H9 (cell line): ENCODE measurements around the gene ZFP64. TPM values are rescaled to one million over a fixed set of nuclear protein-coding genes. Genes with fewer than 3 reads are reported as not detected.

Experiments
- DNase-seq: peaks from one replicate; pipeline ENCODE4 v3.0.0-alpha.2; 2017
- H2AFZ ChIP-seq: one replicate; pipeline ENCODE4 v1.6.1; 2013; ENCODE audit warnings: mild to moderate bottlenecking, low read length, control low read depth, moderate library complexity
- H2AK5ac ChIP-seq: 2 replicates; pipeline ENCODE4 v1.6.1; 2013; ENCODE audit warnings: low read length, control low read depth, mixed read lengths; ENCODE audit not compliant: insufficient read length
- H2BK120ac ChIP-seq: one replicate; pipeline ENCODE4 v1.6.1; 2013; ENCODE audit warnings: low read depth, mild to moderate bottlenecking, low read length, control low read depth, inconsistent platforms; ENCODE audit not compliant: poor library complexity, severe bottlenecking
- H2BK12ac ChIP-seq: 2 replicates; pipeline ENCODE4 v1.6.1; 2013; ENCODE audit warnings: low read length, control low read depth, mixed read lengths, low read depth; ENCODE audit not compliant: insufficient read length
- H2BK15ac ChIP-seq: 2 replicates; pipeline ENCODE4 v1.6.1; 2013; ENCODE audit warnings: low read depth, low read length, control low read depth
- H2BK20ac ChIP-seq: one replicate; pipeline ENCODE4 v1.6.1; 2013; ENCODE audit warnings: low read depth, mild to moderate bottlenecking, low read length, control low read depth, inconsistent platforms; ENCODE audit not compliant: poor library complexity, severe bottlenecking
- H2BK5ac ChIP-seq: 2 replicates; pipeline ENCODE4 v1.6.1; 2013; ENCODE audit warnings: low read length, control low read depth, mixed read lengths; ENCODE audit not compliant: insufficient read length
- H3K14ac ChIP-seq: 2 replicates; pipeline ENCODE4 v1.6.1; 2013; ENCODE audit warnings: low read length, control low read depth; ENCODE audit not compliant: insufficient read depth
- H3K18ac ChIP-seq: 2 replicates; pipeline ENCODE4 v1.6.1; 2013; ENCODE audit warnings: low read depth, mild to moderate bottlenecking, mixed read lengths, low read length, control low read depth; ENCODE audit not compliant: insufficient read length
- H3K23ac ChIP-seq: 2 replicates; pipeline ENCODE4 v1.6.1; 2013; ENCODE audit warnings: low read length, control low read depth, mixed read lengths, low read depth; ENCODE audit not compliant: insufficient read length
- H3K23me2 ChIP-seq: 2 replicates; pipeline ENCODE4 v1.6.1; 2013; ENCODE audit warnings: low read depth, mild to moderate bottlenecking, mixed read lengths, low read length, control low read depth; ENCODE audit not compliant: insufficient read length, poor library complexity, severe bottlenecking
- H3K27ac ChIP-seq: 2 replicates; pipeline ENCODE4 v1.5.1; 2013; ENCODE audit warnings: low read length, control low read depth, mixed read lengths, low read depth; ENCODE audit not compliant: insufficient read length
- H3K27me3 ChIP-seq: 2 replicates; pipeline ENCODE4 v1.6.1; 2013; ENCODE audit warnings: low read length, control low read depth, inconsistent platforms; ENCODE audit not compliant: insufficient read depth
- H3K4ac ChIP-seq: 2 replicates; pipeline ENCODE4 v1.6.1; 2013; ENCODE audit warnings: low read depth, mild to moderate bottlenecking, control low read depth, inconsistent platforms, low read length, moderate library complexity
- H3K4me1 ChIP-seq: 2 replicates; pipeline ENCODE4 v1.6.1; 2013; ENCODE audit warnings: low read length, control low read depth, inconsistent platforms; ENCODE audit not compliant: insufficient read depth
- H3K4me2 ChIP-seq: 2 replicates; pipeline ENCODE4 v1.6.1; 2013; ENCODE audit warnings: low read length, control low read depth, mixed read lengths; ENCODE audit not compliant: insufficient read length, insufficient read depth
- H3K56ac ChIP-seq: 2 replicates; pipeline ENCODE4 v1.6.1; 2013; ENCODE audit warnings: low read depth, mild to moderate bottlenecking, mixed read lengths, low read length, control low read depth; ENCODE audit not compliant: insufficient read length
- H3K79me1 ChIP-seq: 2 replicates; pipeline ENCODE4 v1.6.1; 2013; ENCODE audit warnings: low read depth, mild to moderate bottlenecking, moderate library complexity, low read length, control low read depth, inconsistent platforms; ENCODE audit not compliant: insufficient read depth, poor library complexity, severe bottlenecking
- H3K79me2 ChIP-seq: 2 replicates; pipeline ENCODE4 v1.6.1; 2013; ENCODE audit warnings: low read length, control low read depth, inconsistent platforms; ENCODE audit not compliant: insufficient read depth
- H3K9ac ChIP-seq: 2 replicates; pipeline ENCODE4 v1.6.1; 2013; ENCODE audit warnings: low read length, control low read depth, mixed read lengths; ENCODE audit not compliant: insufficient read length; ENCODE audit errors: extremely low read depth
- H3K9me3 ChIP-seq: one replicate; pipeline ENCODE4 v1.6.1; 2013; ENCODE audit warnings: low read depth, low read length, inconsistent platforms; ENCODE audit not compliant: control insufficient read depth
- H3T11ph ChIP-seq: one replicate; pipeline ENCODE4 v1.6.1; 2013; ENCODE audit warnings: mild to moderate bottlenecking, low read length, control low read depth, inconsistent platforms
- H4K20me1 ChIP-seq: one replicate; pipeline ENCODE4 v1.6.1; 2013; ENCODE audit not compliant: control insufficient read depth, insufficient read length, insufficient read depth
- H4K5ac ChIP-seq: 2 replicates; pipeline ENCODE4 v1.6.1; 2013; ENCODE audit warnings: low read depth, mild to moderate bottlenecking, mixed read lengths, low read length, control low read depth; ENCODE audit not compliant: insufficient read length
- H4K8ac ChIP-seq: replicated peaks from 2 replicates; pipeline ENCODE4 v1.6.1; 2013; ENCODE audit warnings: low read length, control low read depth, mixed read lengths, low read depth; ENCODE audit not compliant: insufficient read length
- H4K91ac ChIP-seq: 2 replicates; pipeline ENCODE4 v1.6.1; 2013; ENCODE audit warnings: low read depth, mild to moderate bottlenecking, moderate library complexity, mixed read lengths, low read length, control low read depth; ENCODE audit not compliant: insufficient read length
- H3K27ac Mint-ChIP-seq, 3 experiments: 2 replicates in 2 of 3; 3 replicates in 1 of 3; pipeline ENCODE4 v1.8.0; 2020 to 2021; ENCODE audit warnings: mixed read lengths in 3 of 3, mild to moderate bottlenecking in 1 of 3, moderate library complexity in 1 of 3
- H3K27me3 Mint-ChIP-seq: 2 replicates; pipeline ENCODE4 v1.8.0; 2021; ENCODE audit warnings: low read depth, mild to moderate bottlenecking, moderate library complexity, mixed read lengths
- H3K36me3 Mint-ChIP-seq, 3 experiments: 2 replicates in 2 of 3; 3 replicates in 1 of 3; pipeline ENCODE4 v1.8.0; 2020 to 2021; ENCODE audit warnings: low read depth in 3 of 3, mixed read lengths in 3 of 3; ENCODE audit not compliant: insufficient read depth in 1 of 3
- H3K4me1 Mint-ChIP-seq, 2 experiments: 2 replicates each; pipeline ENCODE4 v1.8.0; 2020; ENCODE audit warnings: mixed read lengths in 2 of 2
- H3K4me3 Mint-ChIP-seq, 2 experiments: 2 replicates in 1 of 2; 3 replicates in 1 of 2; pipeline ENCODE4 v1.8.0; 2020 to 2021; ENCODE audit warnings: mild to moderate bottlenecking in 2 of 2, mixed read lengths in 2 of 2, moderate library complexity in 1 of 2
- H3K9me3 Mint-ChIP-seq, 2 experiments: 2 replicates in 1 of 2; 3 replicates in 1 of 2; pipeline ENCODE4 v1.8.0; 2020; ENCODE audit warnings: mild to moderate bottlenecking in 2 of 2, mixed read lengths in 2 of 2, moderate library complexity in 1 of 2
- CTCF ChIP-seq: fragments of 200-600 bp; sonication (generic); conservative IDR thresholded peaks from 3 replicates; pipeline ENCODE4 v1.8.0; 2021; ENCODE audit warnings: antibody characterized with exemption, mild to moderate bottlenecking
- whole genome bisulfite sequencing: extraction: QIAGEN DNeasy Blood & Tissue Kit; methylation state at CpG from one replicate; pipeline ENCODE4 v1.1.7; 2013; ENCODE audit warnings: missing lambda C conversion rate, low lambda C conversion rate, mixed read lengths; ENCODE audit not compliant: insufficient read length; ENCODE audit errors: extremely low coverage; 5-methylcytosine and 5-hydroxymethylcytosine counted together
- total RNA-seq: library from RNA; stranded (reverse); gene quantifications from 2 replicates; pipeline ENCODE4 v1.2.1, GENCODE V29; 2021

ZFP64 gene
- total RNA-seq, 1 experiment from 2014 or later: 29.2 TPM

GRCh38 chr20:52153896-52154295 is 37.7 kb downstream of the ZFP64 start:
- H3K4me1 ChIP-seq: no peaks in the 10 kb centered on the region
- H3K79me2 ChIP-seq: no peaks in the 10 kb centered on the region
- no peaks in the 10 kb centered on the region for H3K27me3 Mint-ChIP-seq
- no peak overlapping the region for H2BK20ac ChIP-seq
- H3K27ac ChIP-seq: no peak overlapping the region
- no peaks in the 10 kb centered on the region for H3K27me3 ChIP-seq
- no peak overlapping the region for H2AFZ ChIP-seq
- no peak overlapping the region for H2AK5ac ChIP-seq
- H3K27ac Mint-ChIP-seq: no peak overlapping the region; a peak in 1 of 7 replicates
- peaks cover 28 to 61% (median 51%) of the 10 kb centered on the region in 3 experiments; a peak in 6 of 7 replicates for H3K36me3 Mint-ChIP-seq
- H3K4me1 Mint-ChIP-seq: no peaks in the 10 kb centered on the region
- no peak overlapping the region for H3K14ac ChIP-seq
- no peak overlapping the region for H2BK12ac ChIP-seq
- H2BK15ac ChIP-seq: no peak overlapping the region
- no peak overlapping the region for H2BK5ac ChIP-seq
- H3K9ac ChIP-seq: no peak overlapping the region
- no peak overlapping the region for H3K4me3 Mint-ChIP-seq
- H4K8ac ChIP-seq: no peak overlapping the region
- H3K9me3 Mint-ChIP-seq: peaks cover 7 to 16% of the 10 kb centered on the region in 2 experiments; a peak in 3 of 5 replicates
- no peaks in the 10 kb centered on the region for H4K20me1 ChIP-seq
- TF ChIP-seq CTCF: no peak
- no peak overlapping the region for H3K18ac ChIP-seq
- no peak overlapping the region for H2BK120ac ChIP-seq
- H3K23me2 ChIP-seq: no peaks in the 10 kb centered on the region
- no peak overlapping the region for H3K23ac ChIP-seq
- no CpG with 5 or more reads among the region's 7 CpGs for WGBS
- H3K79me1 ChIP-seq: no peaks in the 10 kb centered on the region
- H3K56ac ChIP-seq: no peak overlapping the region
- H4K91ac ChIP-seq: no peak overlapping the region
- H3K9me3 ChIP-seq: no peaks in the 10 kb centered on the region
- H3K4ac ChIP-seq: no peak overlapping the region
- no peak for DNase-seq
- no peak overlapping the region for H3K4me2 ChIP-seq
- H3T11ph ChIP-seq: no peak overlapping the region
- H4K5ac ChIP-seq: no peak overlapping the region
